Measurements from ENCODE around the gene S100B. TPM values are rescaled to one million over a fixed set of nuclear protein-coding genes. Genes with fewer than 3 reads are reported as not detected.

S100B gene
- total RNA-seq = 1.1 and 1.5 TPM in 2 replicates

GRCh38 chr21:46604975-46605766, at the start of gene S100B:
TSS of gene S100B (minus strand) at chr21:46605082. CDS start at chr21:46602415, 2,667 bp downstream.

GRCh38 chr21:46635324-46636180, 30.7 kb upstream of the S100B start, which contains the start of gene PRMT2:
TSS of gene PRMT2 (plus strand) at chr21:46635674. CDS start at chr21:46636952, 1,278 bp downstream.

Other genes starting within 250 kb of the S100B start
- 30.8 and 36.0 TPM in 2 replicates for gene DIP2A, start 146.2 kb downstream of the S100B start, total RNA-seq
- gene PRMT2, start 30.6 kb upstream of the S100B start, total RNA-seq = 167 and 171 TPM in 2 replicates